GM12891 (cell line): ENCODE results near the gene KDM5B.

ENCODE experiments used
- PAX5 ChIP-seq: IDR thresholded peaks from 2 replicates; pipeline ENCODE4 v1.6.1; 2011; ENCODE audit warnings: low read length, moderate library complexity, mild to moderate bottlenecking; ENCODE audit not compliant: insufficient read depth, severe bottlenecking
- POLR2A ChIP-seq: IDR thresholded peaks from 2 replicates; pipeline ENCODE4 v1.6.1; 2011; ENCODE audit warnings: low read depth, low read length, control low read depth
- POLR2AphosphoS5 ChIP-seq: IDR thresholded peaks from 2 replicates; pipeline ENCODE4 v1.6.1; 2011; ENCODE audit warnings: low read depth, low read length, control low read depth
- POU2F2 ChIP-seq: IDR thresholded peaks from 2 replicates; pipeline ENCODE4 v1.6.1; 2011; ENCODE audit warnings: low read depth, mild to moderate bottlenecking, control low read depth, low read length, moderate library complexity
- SPI1 ChIP-seq: IDR thresholded peaks from 2 replicates; pipeline ENCODE4 v1.6.1; 2011; ENCODE audit warnings: low read depth, low read length, control low read depth
- TAF1 ChIP-seq: IDR thresholded peaks from 2 replicates; pipeline ENCODE4 v1.6.1; 2011; ENCODE audit warnings: low read depth, low read length, control low read depth

- TF ChIP-seq POLR2A (no peak), TAF1 (no peak), POU2F2 (no peak), PAX5 (no peak), POLR2AphosphoS5 (no peak), SPI1 (no peak)
Observed at GRCh38 chr1:202681736-202682420, 126.3 kb downstream of the KDM5B start.
